NCI-H2227 treated with DMSO at 0.1 percent for 48 hours (cell line): ENCODE results near the gene MRPS15.
A peak's percentile ranks its signal among the peaks of the same experiment; 100 is the strongest.

ENCODE experiments used
- DNase-seq: peaks from one replicate; lab custom pipeline; 2025; lab: John Stamatoyannopoulos, UW

MRPS15 gene

GRCh38 chr1:36457691-36458090 lies 6.5 kb downstream of the MRPS15 start:
- no peak for DNase-seq

DNA sequence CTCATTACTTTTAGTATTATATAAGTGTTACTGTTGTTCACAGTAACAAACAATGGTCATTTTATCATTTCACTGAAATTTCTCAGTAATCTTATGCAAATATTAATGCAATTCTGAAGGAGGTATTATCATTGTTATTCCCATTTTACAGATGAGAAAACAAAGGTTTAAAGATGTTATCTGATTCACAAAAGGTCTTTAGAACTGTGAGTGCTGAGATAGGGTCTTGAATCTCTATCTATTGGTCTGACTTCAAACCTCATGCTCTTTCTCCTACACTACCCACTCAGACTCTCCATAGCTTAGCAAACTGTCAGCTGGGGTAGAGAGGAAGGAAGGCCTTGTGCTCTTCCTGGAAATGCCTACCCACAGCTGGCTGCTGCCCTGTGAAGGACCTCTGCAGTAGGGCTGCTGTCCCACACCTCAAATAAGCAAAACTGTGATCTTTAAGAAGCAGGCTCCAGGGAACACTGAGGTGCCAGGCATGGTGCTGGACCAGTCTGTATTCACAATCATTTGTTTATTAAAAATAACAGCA lies 7.7 kb downstream of the MRPS15 start:
- no peak for DNase-seq

- DNase-seq, result no peak
These were observed 8.8 kb downstream of the MRPS15 start for GRCh38 chr1:36455386-36455785.

DNA sequence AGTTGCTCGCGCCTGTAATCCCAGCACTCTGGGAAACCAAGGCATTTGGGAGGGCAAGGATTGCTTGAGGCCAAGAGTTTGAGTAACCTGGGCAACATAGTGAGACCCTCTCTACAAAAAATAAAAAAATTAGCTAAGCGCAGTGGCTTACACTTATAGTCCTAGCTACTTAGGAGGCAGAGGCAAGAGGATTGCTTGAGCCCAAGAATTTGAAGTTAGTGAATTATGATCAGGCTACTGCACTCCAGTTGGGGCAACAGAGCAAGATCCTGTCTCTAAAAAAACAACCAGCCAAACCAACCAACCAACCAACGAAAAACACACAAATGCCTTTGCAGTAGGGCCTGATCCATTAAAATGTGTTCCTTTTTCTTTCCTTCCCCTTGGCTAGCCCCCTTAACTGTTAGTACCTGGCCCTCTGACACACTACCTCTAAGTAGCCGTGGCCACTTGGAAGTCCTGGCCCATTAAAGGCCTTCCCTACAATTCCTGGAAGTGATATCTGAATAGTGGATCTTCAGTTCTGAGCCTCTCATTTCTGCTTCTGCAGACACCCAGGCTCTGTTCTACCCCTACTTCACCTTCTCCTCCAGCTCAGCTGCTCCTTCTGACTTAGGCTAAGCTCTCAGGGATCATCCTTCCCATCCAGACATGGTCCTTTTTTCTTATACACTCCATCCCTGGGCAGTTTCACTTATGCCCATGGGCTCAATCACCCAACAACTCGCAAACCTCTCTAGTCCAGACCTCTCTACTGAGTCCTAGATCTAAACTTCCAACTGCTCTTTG lies 10.4 kb downstream of the MRPS15 start:
- DNase-seq, result no peak

- no peak for DNase-seq
These were observed 11.1 kb downstream of the MRPS15 start for GRCh38 chr1:36453051-36453450.

- DNase-seq, result no peak
These were observed 13.3 kb downstream of the MRPS15 start for GRCh38 chr1:36450919-36451305.

DNA sequence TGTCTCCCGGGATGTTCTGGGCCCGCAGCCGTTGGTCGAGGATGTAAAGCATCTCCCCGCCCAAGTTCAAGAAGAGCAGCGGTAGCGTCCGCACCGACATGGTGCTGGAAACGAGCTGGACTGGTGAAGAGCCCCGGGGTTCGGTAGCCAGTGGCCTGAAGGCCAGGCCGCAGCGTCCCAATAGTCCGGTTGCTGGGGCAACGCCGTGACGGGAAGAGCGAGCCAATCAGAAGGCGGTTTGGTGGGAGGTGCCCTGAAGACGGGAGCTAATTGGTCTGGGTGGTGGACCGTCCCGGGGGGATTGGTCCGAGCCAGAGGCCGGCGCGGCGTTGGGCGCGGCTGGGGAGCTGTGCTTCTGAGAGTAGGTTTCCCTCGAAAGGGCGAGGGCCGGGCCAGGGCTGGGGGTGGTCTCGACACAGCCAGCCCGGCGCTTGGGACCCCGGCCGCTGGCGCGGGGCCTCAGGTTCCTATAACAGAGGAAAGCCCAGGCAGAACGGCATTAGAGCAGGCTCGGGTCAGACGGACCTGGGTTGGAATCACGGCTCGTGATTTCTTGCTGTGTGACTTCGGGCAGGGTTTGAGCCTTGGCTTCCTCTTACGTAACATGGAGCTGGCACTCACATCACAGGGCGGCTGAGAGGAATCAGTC lies 13.8 kb downstream of the MRPS15 start, which contains the start of gene OSCP1:
Gene OSCP1 (minus strand): TSS at position 182 of the 649 bp plus-strand sequence. CDS start 82 bp downstream, at position 100.
- DNase-seq, result peak; percentile 97

DNA sequence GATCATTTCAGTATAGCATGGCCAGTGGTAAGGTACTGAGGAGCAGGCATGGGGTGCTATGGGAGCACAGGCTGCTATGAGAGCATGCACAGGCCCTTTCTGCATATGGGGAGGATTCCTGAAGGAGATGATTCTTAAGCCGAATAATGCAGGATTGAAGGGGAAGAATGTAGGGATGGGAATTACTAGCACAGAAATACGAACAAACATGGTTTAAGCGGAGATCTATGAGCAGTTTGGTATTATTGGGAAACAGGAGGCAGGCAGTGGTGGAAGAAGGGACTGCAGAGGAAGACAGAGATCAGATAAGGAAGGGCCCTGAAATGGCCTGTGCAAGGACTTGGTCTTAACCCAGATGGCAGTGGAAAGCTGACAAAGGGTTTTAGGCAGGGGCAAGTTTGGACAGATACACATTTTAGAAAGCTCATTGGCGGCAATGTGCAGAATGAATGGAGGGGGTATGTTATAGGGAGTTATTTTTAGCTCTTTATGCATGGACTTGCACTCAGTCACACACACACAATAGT lies 15.6 kb downstream of the MRPS15 start:
- no peak for DNase-seq

GRCh38 chr1:36447450-36447849 lies 16.7 kb downstream of the MRPS15 start:
- no peak for DNase-seq

DNA sequence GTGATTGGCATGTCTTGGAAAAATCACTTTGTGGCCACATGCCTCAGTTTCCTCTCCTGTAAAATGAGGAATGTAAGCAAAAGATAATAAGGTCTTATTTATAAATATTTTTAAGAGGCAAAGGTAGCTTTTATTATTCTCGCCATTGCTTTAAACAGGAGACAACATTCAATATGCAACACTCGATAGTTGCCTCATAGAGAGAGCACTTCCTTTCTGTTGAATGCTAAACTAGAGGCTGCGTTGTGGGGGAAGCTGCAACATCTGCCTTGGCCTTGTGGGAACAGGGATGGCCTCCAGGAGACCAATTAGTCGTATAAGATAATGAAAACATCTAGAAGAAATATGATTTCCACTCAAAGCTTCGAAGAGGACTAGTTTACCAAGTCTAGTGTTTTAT lies 17.4 kb downstream of the MRPS15 start:
- no peak for DNase-seq

- peak; percentile 53 for DNase-seq
These were observed 17.9 kb downstream of the MRPS15 start for GRCh38 chr1:36446271-36446670.

DNA sequence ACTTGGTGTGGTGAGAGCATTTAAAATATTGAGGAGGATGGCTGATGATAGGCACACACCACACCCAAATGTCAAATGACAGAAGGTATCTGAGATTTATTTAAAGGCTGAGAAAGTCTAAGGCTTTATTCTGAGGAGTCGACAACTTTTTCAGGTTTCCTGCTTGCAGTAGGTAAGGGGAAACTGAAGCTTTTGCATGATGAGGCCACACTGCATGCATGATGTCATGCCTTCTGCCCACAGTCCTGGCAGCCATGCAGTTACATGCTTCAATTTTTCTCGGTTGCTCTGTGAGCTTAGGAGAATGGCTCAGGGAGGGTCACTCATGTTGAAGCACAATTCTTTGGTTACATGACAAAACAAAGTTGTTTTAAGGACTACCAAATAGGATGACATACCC lies 20.9 kb downstream of the MRPS15 start:
- no peak for DNase-seq

- DNase-seq, result no peak
These were observed 21.8 kb downstream of the MRPS15 start for GRCh38 chr1:36442337-36442736.

GRCh38 chr1:36440646-36441045 lies 23.5 kb downstream of the MRPS15 start:
- no peak for DNase-seq

DNA sequence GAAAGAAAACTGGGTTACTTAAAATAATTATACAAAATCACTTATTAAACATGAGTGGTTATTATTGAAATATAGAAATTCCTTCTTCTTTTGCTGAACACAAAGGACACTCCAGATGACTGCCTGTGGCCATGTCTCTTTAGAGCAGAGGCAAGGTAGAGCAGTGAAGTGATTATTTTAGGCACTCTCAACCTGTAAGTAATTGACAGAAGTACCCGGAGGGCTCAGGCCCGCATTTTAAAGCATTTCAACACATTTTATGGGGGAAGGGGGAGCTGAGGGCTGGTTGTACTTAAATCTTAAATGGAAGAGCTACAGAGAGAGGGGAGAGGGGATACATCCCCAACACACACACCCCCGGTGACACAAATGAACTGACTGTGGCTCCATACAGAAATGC lies 24.1 kb downstream of the MRPS15 start:
- DNase-seq, result peak; percentile 26

GRCh38 chr1:36438715-36439114 lies 25.5 kb downstream of the MRPS15 start:
- DNase-seq, result no peak

GRCh38 chr1:36436821-36437220 lies 27.4 kb downstream of the MRPS15 start:
- no peak for DNase-seq

DNA sequence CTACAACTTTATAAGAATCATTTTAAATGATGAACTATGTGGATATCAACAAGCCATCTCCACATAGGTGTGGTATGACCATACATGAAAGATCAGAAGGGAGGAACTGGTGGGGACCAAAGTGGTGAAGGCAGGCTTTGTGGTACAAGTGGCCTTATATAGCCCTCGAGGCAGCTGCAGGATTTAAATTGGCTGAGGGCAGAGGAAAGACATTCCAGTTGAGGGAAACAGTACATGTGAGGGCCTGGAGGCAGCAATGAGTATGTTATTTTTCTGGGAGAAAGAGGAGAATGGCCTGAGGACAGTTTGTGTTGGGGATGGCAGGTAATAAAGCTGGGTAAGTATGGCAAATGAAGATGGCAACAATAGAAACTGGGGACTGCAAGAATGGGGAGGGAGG lies 31.1 kb downstream of the MRPS15 start:
- no peak for DNase-seq

DNA sequence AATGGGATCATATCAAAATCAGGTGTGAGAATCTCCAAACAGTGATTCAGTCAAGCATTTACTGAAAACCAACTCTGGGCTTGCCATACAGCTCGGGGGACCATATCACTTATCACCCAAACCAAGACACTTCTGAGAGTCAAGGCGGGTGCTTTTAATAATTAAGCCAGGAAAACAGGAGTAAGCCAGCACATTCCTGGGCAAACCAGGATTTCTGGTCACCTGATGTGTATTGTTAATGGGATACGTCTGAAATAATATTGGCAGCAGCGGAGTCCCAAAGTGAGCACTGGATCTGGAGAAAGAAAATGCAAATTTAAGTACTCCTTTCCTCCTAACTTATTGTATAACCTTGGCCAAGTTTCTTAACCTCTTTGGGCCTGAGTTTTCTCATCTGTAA lies 31.6 kb downstream of the MRPS15 start:
- no peak for DNase-seq

- DNase-seq, result no peak
These were observed 38.4 kb downstream of the MRPS15 start for GRCh38 chr1:36425791-36426190.

DNA sequence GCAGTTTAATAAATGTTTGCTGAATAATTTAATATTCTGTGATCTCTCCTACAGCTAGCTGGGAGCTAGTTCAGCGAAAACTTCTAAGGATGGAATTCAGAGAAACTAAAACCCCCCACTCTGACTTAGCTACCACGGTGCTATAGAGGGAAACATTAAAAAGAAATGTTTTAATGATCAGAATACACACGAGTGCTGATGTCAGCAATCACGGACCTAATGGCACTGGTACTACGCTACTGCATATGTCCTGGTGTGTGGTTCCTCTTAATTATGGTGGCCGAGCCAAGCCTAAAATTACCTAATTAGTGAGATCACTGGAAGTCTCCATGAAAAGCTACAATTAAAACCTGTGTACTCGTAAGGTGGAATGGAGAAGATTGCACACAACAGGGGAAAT lies 42.5 kb downstream of the MRPS15 start:
- DNase-seq, result no peak

DNA sequence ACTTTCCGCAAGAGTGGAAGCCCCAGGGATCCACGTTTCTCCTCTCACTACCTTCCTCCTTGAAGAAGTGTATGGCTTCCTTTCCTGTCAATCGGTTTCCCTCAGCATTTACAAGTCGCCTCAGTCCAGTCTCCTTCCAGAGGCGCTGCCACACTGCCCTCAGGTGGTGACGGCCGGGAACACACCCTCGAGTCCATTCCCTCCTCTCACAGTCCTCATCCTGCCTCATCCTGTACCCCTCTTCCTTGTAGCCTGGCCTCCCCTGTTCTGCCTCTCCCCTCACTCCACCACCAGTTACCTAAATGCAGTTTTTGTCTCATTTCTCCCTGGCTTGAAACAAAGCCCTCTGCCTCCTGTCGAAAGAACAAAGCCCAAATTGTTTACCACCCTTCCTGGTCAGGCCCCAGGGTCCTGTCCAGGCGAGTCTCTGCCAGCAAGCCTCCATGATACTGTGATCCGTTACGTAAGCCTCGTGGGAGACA lies 43.3 kb downstream of the MRPS15 start:
- peak; percentile 65 for DNase-seq

DNA sequence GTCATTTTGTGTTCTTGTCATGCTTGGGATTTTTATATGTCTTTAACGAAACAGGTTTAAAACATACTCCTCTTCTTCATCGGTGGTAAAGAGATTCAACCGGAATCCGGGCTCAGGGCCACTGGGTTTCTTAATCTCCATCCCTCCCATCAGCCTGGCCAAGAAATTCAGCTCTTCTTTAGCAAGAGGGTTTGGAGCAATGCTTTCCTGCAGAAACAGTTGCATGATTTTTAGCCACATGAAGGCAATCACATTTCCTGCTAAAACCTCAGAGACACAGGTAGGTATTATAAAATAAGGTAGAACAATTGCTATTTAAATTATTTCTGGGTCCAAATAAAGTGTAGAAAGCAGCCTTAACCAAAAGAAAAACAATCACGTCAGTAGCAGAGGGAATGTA lies 43.8 kb downstream of the MRPS15 start:
- DNase-seq, result no peak
